Left kidney (tissue), 2 donors: ENCODE data around the gene CCNQ. TPM values are rescaled to one million over a fixed set of nuclear protein-coding genes. Genes with fewer than 3 reads are reported as not detected.
"Not testable (repeated sequence)": the region's sequence is repeated elsewhere in the genome, so short reads cannot be mapped to it uniquely, and the experiment has no call there.

Experiments
- DNase-seq: peaks from one replicate; pipeline ENCODE4 v3.0.0-alpha.2; 2013
- polyA plus RNA-seq: library from polyadenylated mRNA; unstranded; fragments of 120-200 nt; gene quantifications from one replicate; pipeline ENCODE4 v1.2.1, GENCODE V29; 2013; ENCODE audit not compliant: insufficient read length

Gene CCNQ
- polyA plus RNA-seq, 1 donor: 14.7 TPM

DNA sequence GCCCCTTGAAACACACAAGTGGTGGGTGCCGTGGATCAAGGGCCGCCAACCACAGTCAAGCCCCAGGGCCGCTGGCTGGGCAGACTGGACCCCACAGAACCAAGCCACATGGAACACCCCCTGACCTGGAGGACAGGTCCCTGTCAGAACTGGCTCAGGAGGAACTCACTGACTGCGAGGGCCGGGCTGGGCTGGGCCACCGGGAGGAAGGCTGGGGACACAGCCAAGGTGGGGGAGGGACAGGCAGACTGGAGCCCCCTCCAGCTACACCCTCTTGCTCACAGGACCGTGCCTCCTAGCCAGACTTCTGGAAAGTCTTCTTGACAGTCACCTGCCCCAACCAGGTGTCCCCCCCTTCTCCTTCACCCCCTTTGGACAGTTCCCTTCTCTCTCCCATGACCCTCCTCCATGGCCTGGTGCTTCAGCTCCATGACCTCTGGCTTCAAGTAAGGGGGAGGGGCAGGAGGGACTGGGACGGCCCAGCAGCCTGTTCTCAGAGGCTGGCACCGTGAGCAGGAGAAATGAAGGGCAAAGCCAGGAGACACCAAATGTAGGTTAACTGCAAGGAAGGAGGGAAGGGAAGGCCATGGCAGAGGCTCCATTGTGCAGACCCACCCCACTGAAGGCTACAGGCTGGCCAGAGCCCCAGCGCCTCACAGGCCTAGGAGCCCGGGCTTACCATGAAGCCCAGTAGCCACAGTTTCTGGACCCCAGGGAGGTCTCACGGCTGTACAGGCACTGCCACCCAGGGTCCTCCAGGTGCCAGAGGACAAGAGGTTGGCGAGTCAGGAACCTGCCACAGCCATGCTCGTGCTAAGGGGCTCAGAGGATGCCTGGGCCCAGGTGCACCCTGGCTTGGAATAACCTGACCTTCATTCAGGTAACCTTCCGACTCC is 25.5 kb upstream of the CCNQ start:
- no peak for DNase-seq

DNA sequence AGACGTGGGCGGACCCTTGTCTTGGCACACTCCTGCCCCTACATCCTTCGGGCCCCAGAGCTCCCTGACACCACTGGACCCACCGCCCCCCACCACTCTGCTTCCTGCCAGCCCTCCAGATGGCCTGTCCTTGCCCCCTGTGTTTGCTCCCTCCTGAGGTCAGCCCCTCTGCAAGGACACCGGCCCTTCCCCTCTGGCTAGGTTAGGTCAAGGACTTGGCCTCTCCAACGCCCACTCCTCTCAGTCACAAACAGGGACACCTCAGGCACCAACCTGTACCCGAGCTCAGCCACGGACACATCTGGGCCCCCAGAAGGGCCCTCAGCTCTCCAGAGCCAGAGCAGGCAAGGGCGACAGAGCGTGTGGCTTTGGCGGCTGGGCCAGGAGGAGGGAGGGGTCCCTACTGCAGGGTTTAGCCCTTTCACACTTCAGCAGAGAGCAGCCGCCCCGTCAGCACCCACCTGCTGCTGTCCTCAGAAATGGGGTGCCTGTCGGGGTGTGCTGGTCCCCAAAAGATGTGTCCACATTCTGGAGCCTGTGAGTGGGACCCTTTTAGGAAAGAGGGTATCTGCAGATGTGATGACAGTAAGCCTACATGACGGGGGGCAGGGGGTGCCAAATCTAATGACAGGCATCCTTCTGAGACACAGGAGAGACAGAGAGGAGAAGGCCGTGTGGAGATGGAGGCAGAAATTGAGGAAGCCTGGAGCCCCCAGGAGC is 24.5 kb upstream of the CCNQ start:
- no peak for DNase-seq

DNA sequence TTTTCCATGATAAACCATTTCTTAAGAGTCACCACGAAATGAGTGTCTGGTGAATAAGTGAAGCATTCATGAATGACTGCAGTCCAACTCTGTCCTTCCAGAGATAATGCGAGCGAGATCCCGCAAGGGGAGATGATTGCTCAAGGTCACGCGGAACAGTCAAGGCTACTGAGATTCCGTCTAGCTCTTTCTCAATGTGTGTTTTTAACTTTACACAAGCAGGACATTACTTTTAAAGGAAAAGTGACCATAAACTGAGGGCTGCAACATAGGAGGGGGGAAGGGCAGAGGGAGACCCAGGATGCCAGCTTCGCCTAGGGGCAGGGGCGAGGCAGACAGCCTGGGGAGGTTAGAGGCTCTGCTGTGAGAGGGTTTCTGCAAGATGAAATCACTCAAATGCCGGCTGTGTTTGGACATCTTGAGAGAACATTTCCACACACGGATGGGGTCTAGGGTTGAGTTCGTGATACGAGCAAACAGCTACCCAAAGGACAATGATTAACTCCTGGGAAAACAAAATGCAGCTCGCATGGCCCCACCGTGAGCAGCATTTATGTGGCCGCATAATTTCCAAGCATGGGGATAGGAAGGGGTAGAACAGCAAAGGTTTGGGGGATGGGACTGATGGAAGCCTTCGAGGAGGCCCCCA is 23.8 kb upstream of the CCNQ start:
- DNase-seq: no peak

DNA sequence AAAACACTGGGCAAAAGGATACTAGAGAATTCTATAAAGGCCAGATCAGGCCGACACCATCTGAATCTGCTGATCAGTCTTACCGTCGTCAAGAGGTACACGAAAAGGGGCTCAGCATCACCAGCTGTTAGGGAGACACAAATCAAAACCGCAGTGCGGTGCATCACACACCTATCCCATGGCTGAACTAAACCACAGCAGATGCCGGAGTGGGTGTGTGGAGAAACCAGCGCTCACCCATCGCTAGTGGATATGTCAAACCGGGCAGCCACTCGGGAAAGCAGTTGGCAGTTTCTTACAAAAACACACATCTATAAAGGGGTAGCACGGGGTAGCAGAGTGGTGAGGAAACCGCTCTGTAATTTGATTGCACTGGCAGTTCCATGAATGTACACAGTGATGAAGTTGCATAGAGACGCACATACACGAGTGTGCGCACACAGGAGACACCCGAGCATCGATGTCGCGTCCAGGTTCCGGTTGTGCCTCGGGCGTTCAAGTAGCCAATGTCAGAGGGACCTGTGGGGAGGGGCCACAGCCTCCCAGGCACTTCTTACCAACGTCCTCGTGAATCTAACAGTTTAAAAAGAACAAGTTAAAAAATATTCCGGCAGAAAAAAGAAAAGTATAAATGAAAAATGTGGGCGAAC is 23.1 kb upstream of the CCNQ start:
- no peak for DNase-seq

DNA sequence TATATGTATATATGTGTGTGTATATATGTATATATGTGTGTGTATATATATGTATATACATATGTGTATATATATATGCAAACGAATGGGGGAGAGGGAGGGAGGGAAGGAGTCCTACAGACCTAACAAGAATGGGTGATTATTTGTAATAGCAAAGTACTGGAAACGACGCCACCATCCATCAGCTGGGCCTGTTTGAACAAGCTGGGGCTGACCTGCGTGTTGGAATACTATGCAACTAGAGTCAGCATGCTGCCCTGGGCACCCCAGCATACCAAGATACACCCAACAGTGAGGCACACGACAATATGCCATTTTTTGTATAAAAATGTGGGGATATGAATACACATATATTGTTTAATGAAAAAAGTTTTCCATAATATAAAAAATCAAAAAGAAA is 21.6 kb upstream of the CCNQ start:
- no peak for DNase-seq

DNA sequence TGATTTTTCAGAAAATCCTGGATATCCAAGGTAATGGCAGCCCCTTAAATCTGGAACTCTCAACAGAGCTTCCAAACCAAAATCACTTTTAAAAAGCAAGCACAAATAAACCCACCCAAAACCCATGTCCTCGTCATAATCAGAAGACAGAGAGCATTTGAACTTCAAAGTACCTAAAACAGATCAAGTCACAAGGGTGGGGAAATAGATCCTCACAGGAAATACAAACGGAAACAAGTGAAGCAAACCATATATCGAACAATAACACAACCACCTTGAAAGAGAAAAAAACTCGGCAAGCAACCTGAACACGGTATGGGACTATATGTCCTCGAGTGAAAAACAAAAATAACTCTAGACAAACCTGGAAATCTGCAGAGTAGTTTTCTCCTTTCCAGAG is 15.9 kb upstream of the CCNQ start:
- DNase-seq: no peak

DNA sequence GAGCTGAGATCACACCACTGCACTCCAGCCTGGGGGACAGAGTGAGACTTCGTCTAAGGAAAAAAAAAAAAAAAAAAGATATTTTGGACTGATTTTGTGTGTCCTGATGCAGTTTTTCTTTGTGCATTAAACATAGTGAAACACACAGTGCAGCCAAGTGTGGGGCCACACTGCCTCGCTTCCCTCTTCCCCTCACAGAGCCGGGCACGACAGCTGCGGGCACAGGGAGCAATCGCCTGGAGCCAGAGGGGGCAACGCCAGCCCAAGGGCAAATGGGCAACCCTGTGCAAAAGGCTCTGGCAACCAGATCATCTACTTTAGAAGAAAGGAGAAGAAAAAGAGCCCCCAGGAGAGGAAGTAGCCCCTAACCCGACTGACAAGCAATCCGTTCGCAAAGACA is 13.5 kb upstream of the CCNQ start:
- no peak for DNase-seq

DNA sequence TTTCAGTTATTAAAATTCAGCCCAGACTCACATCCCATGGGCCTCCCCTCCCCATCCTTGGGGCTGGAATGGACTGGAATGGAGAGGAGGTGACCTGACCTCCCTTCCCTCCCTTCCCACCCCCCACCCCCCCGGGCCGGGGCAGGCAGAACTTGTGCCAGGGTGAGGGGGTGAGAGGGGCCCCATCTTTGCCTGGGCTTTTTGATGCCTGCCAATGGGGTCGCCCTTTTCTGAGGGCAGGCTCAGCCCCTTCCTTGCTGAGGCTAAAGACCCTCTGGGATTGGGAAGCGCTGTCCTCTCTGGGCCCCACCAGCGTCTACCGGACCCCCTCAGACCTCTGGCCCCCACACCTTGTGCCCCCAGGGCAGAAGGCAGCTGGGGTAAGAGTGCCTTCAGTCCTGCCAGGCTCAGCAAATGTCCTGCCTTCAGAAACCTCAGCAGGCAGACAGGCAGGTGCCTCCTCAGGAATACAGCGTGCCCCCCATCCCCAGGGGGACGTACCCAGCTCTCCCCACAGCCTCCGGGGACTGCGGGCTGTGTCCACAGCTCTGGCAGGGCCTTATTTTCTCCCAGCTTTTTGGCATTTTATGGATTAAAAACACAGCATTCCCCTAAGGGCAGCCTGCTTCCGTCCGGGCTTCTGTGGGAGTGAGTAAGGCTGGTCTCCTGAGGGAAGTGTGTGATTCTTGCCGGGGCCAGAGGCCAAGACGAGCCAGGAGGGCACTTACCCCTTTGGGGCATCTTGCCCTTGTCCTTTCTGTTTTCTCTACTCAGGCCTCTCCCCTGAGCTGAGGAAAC is 12.6 kb upstream of the CCNQ start:
- DNase-seq: no peak

DNA sequence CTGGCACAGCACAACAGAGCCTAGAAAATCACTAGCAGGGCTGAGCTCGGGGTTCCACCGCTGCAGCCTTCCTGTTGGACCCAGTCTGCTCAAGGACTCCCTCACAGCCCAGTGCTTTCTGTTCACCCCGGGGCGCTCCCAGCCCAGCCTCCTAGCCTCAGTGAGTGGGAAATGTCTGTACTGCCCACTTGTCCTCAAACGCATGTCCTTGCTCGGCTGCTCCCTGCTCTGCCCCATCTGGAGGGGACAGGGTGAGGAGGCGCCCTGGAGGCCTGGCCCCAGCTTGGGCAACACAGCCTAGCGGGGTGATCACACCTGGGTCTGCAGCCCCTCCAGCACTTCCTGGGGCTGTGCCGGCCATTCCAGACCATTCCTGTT is 11.9 kb upstream of the CCNQ start:
- DNase-seq: no peak

DNA sequence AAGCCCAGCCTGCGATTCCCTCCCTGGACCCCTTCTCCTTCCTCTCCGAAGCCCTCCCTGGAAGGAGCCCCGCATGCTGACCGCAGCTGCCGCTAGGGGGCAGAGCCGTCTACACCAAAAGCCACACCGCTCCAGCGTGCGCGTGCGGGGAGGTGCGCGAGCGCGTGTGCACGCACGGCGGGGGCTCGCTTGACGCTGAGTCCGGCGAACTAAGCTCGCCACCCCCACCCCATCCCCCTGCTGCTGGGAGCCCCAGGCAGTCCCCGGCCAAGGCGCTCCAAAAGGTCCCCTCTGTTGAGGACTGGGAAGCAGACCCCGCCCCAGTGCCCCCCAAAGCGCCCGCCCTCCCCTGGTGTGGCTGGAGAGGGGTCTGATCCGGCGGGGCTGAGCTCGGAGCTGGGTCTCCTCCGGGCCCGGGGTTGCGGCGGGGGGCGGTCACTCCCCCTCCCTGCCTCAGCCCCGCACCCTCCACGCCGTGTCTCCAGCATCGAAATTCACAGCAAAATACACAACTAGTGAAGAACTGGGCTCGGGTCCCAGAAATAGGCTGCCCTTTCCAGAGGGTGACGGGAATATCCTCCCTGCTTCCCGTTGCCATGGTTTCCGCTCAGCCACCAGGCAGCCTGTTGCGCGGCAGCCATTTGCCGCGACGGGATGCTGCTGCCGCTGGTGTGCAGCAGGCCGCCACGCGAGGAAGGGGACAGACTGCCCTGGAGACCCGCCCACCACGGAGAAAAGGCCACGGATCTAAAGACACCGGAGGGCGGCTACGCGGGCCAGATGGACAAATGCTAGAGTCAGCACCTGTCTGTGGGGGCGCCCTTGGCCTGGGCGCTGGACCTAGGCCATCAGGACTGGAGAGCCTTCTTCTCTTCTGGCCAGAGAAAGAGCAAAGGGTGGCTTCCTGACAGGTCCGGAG is 11.2 kb upstream of the CCNQ start:
- DNase-seq: peak; percentile 65

DNA sequence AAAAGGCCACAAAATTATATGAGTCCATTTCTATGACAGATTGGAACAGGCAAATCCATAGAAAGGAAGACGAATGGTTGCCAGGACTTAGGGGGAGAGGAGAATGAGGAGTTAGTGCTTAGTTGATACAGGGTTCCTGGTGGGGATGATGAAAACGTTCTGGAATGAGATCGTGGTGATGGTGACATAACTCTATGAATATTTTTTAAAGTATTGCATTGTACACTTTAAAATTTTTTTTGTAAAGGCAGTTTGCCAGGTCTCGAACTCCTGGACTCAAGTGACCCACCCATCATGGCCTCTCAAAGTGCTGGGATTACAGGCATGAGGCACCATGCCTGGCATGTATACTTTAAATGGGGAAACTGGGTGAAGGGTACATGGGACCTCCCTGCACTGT is 9.9 kb upstream of the CCNQ start:
- no peak for DNase-seq

DNA sequence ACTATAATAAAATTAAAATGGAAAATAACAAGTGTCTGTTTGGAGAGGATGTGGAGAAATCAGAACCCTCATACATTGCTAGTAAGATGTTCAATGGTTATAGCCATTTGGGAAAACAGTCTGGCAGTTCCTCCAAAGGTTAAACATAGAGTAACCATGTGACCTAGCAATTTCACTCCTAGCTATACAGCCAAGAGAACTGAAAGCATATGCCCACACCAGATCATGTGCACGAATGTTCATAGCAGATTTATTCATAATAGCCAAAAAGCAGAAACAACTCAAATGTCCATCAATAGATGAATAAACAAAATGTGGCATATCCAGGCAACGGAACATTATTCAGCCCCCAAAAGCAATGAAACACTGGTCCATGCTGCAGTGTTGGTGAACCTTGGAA is 9.4 kb upstream of the CCNQ start:
- DNase-seq: no peak

DNA sequence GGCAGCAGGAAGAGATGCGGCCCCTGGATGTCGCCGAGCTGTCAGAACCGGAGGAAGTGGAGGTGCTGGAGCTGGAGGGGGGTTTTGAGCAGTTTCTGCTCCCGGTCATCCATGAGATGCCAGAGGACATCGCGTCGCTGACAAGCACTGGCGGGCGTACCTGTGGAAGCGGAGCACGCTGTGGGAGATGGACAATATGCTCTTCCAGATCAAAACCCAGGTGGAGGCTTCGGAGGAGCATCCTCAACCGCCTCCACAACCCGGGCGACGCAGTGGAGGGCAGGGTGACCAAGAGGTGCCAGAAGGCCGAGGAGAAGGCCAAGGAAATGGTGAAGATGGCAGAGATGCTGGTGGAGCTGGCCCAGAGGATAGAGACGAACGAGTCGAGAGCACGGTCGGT is 7.6 kb upstream of the CCNQ start:
- DNase-seq: no peak

DNA sequence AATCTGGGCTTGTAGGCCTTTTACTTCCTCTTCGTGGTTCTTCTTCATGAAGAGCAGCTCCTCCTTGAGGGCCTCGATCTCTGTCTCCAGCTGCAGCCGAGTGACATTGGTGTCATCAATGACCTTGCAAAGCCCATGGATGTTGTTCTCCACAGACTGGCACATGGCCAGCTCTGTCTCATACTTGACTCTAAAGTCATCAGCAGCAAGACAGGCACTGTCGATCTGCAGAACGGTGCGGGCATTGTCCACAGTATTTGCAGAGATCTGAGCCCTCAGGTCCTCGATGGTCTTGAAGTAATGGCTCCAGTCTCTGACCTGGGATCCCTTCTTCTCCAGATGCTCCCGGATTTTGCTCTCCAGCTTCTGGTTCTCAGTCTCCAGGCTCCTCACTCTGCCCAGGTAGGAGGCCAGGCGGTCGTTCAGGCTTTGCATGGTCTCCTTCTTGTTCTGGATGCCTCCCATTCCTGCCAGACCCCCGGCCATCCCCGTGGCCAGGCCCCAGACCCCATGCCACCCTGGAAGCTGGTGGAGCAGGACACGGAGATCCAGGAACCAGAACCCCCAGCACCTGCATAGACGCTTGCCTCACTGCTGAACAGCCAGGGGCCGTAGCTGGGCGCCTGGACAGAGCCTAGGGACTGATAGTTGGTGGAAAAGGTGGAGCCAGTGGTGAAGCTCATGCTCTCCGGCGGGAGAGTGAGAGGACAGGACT is 5.9 kb upstream of the CCNQ start:
- not testable (repeated sequence) for DNase-seq

DNA sequence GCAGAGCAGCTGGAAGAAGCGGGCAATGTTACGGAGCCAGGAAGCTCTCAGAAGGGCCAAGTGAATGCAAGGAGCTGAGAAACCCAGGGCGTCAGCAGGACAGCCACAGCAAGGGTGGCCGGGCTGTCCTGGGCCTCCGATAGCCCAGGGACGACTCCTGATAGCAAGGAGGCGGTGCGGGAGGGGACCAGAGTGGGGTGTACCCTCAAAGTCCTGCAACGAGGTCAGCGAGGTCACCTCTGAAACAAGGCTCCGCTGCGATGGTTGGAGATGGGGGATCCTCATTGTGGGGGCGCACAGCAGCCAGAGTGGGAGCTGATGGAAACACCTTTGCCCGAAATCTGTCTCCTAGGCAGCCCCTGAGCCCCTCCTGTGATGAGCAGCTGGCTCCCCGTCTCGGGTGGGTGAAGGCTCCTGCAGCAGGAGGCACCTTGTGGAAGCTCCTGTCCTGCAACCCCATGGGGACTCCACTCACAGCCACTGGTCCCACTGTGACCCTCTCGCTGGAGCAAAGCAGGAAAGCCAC is 4.3 kb upstream of the CCNQ start:
- no peak for DNase-seq

DNA sequence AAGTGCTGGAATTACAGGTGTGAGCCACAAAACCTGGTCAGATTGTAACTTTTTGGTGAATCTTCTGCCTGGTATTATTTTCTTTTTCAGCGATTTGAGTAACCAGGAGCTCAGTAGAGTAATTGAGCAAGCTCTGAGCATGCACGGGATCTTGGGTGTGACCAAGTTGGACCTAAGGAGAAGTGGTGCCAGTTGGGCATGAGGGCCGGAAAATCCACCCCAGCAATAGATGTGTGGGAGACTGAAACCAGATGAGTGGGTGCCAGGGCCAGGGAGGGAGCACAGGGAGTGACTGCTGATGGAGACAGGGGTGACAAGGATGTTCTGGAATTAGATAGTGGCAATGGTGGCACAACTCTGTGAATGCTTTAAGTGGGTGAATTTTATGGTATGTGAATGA is 3.7 kb upstream of the CCNQ start:
- DNase-seq: no peak

DNA sequence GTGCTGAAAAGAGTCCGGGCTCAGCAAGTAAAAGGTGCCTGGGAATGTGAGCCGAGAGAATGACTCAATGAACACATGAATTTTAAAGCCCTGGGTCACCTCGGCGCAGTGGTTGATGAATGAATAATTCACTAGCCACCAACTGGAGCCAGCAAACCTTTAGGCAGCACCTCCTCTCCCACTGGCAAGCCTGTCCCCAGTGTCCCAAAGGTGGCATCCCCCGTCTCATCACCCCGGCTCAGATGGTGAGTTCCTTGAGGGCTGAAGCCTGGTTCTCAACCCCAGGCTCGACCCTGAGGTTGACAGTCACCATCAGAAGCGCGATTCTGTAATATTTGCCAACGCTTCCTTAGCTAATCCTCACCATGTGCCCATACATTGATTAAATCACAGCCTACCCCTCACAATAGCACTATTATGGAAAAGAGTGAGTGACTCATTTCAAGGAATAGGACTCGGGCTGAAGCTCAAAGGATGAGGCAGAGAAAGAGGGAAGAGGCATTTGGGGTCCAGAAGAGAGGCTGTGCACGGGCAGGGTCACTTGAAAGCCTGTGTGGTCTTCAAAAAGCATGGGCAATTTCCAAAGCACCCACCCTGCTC is 2.7 kb upstream of the CCNQ start:
- no peak for DNase-seq

DNA sequence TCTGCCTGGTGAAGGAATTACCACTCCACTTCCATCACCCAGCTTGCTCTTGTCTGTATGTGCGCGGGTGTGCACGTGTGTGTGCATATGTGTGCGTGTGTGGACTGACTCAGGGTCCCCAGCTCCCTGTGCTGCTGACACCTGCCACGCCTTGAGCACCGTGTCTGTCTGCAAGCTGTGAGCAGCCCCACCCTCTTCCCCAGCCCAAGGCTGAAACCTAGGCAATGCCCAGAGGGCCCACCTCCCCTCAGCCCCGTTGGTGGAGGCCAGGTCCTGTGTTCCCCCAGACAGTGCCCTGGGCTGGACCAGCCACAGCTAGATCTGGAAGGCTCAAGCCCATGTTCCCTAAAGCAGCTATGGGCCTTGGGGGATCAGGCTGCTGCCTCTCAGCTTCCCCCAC is 2.0 kb upstream of the CCNQ start:
- DNase-seq: no peak

DNA sequence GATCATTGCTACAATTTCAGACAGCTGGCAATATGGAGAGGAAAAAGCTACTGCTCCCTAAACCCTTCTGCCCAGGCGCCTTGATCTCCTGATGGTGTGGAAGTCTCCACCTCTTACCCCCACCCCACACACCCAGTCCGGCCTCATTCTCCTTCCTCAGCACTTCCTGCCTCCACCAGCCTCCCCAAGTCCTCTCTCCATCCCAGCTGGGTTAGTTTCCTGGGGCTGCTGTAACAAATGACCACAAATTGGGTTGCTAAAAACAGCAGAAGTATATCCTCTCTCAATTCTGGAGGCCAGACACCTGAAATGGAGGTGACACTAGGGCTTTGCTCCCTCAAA is 1.1 kb upstream of the CCNQ start:
- DNase-seq: no peak
